Activated T-cell treated with anti-CD3 and anti-CD28 coated beads, Interleukin-2, amount 50 U/mL, for 4 hours (primary cell): ENCODE results near the gene C1orf21. TPM values are rescaled to one million over a fixed set of nuclear protein-coding genes. Genes with fewer than 3 reads are reported as not detected.
A peak's percentile ranks its signal among the peaks of the same experiment; 100 is the strongest.

Source experiments
- ATAC-seq, 2 donors: fragments of 200-7000 bp; cut with Tn5 transposase; one replicate each; pipeline ENCODE4 v1.10.0; 2021
- DNase-seq: peaks from one replicate; pipeline ENCODE4 v3.0.0-alpha.2; 2020
- H3K27me3 Mint-ChIP-seq: one replicate; pipeline ENCODE4 v1.8.0; 2021; ENCODE audit warnings: low read depth, mixed read lengths
- H3K36me3 Mint-ChIP-seq: one replicate; pipeline ENCODE4 v1.8.0; 2022; ENCODE audit warnings: mixed read lengths; ENCODE audit not compliant: insufficient read depth
- H3K4me1 Mint-ChIP-seq: one replicate; pipeline ENCODE4 v1.8.0; 2021; ENCODE audit warnings: low read depth, mixed read lengths
- H3K4me3 Mint-ChIP-seq: one replicate; pipeline ENCODE4 v1.8.0; 2021; ENCODE audit warnings: mild to moderate bottlenecking, moderate library complexity, mixed read lengths
- H3K9me3 Mint-ChIP-seq: one replicate; pipeline ENCODE4 v1.8.0; 2021; ENCODE audit warnings: mixed read lengths
- total RNA-seq, 3 donors: library from RNA; stranded (reverse); gene quantifications; one replicate each; pipeline ENCODE4 v1.2.1, GENCODE V29; 2021

Gene C1orf21
- total RNA-seq, 3 donors from 2014 or later, result 0.53 to 1.7 (median 0.90) TPM

GRCh38 chr1:184370850-184371249 lies 16.0 kb upstream of the C1orf21 start:
- H3K9me3 Mint-ChIP-seq, result no peaks in the 10 kb centered on the region
- H3K36me3 Mint-ChIP-seq, result no peaks in the 10 kb centered on the region
- H3K4me3 Mint-ChIP-seq, result no peak overlapping the region
- H3K4me1 Mint-ChIP-seq, result no peaks in the 10 kb centered on the region
- DNase-seq, result no peak
- ATAC-seq, result no peak
- peaks cover 9% of the 10 kb centered on the region for H3K27me3 Mint-ChIP-seq

GRCh38 chr1:184373155-184373554 lies 13.7 kb upstream of the C1orf21 start:
- H3K4me1 Mint-ChIP-seq, result no peaks in the 10 kb centered on the region
- H3K27me3 Mint-ChIP-seq, result peaks cover 12% of the 10 kb centered on the region
- H3K4me3 Mint-ChIP-seq, result no peak overlapping the region
- no peaks in the 10 kb centered on the region for H3K9me3 Mint-ChIP-seq
- no peaks in the 10 kb centered on the region for H3K36me3 Mint-ChIP-seq
- ATAC-seq (no peak), DNase-seq (no peak)

- H3K4me3 Mint-ChIP-seq, result no peak overlapping the region
- peaks cover 4% of the 10 kb centered on the region for H3K4me1 Mint-ChIP-seq
- no peaks in the 10 kb centered on the region for H3K9me3 Mint-ChIP-seq
- H3K36me3 Mint-ChIP-seq, result no peaks in the 10 kb centered on the region
- DNase-seq (no peak), ATAC-seq (no peak)
- H3K27me3 Mint-ChIP-seq, result peaks cover 14% of the 10 kb centered on the region
These were observed 10.5 kb upstream of the C1orf21 start for GRCh38 chr1:184376369-184376768.

GRCh38 chr1:184379111-184379752 lies 7.6 kb upstream of the C1orf21 start:
- no peak for ATAC-seq
- peaks cover 27% of the 10 kb centered on the region for H3K27me3 Mint-ChIP-seq
- DNase-seq, result no peak
- no peak overlapping the region for H3K4me3 Mint-ChIP-seq
- H3K4me1 Mint-ChIP-seq, result peaks cover 4% of the 10 kb centered on the region
- no peaks in the 10 kb centered on the region for H3K36me3 Mint-ChIP-seq
- no peaks in the 10 kb centered on the region for H3K9me3 Mint-ChIP-seq

GRCh38 chr1:184380468-184380867 lies 6.4 kb upstream of the C1orf21 start:
- DNase-seq (no peak), ATAC-seq (no peak)
- H3K4me1 Mint-ChIP-seq, result peaks cover 4% of the 10 kb centered on the region
- H3K27me3 Mint-ChIP-seq, result peaks cover 39% of the 10 kb centered on the region
- H3K4me3 Mint-ChIP-seq, result no peak overlapping the region
- no peaks in the 10 kb centered on the region for H3K9me3 Mint-ChIP-seq
- no peaks in the 10 kb centered on the region for H3K36me3 Mint-ChIP-seq

- H3K36me3 Mint-ChIP-seq, result no peaks in the 10 kb centered on the region
- ATAC-seq (no peak), DNase-seq (no peak)
- no peaks in the 10 kb centered on the region for H3K9me3 Mint-ChIP-seq
- H3K4me3 Mint-ChIP-seq, result no peak overlapping the region
- H3K27me3 Mint-ChIP-seq, result peaks cover 52% of the 10 kb centered on the region
- H3K4me1 Mint-ChIP-seq, result peaks cover 19% of the 10 kb centered on the region
These were observed 3.0 kb upstream of the C1orf21 start for GRCh38 chr1:184383772-184384323.

GRCh38 chr1:184385865-184386311 lies 941 bp upstream of the C1orf21 start:
- H3K4me3 Mint-ChIP-seq, result peak overlapping the region; percentile 76
- H3K27me3 Mint-ChIP-seq, result peaks cover 57% of the 10 kb centered on the region
- no peaks in the 10 kb centered on the region for H3K9me3 Mint-ChIP-seq
- DNase-seq (no peak), ATAC-seq (no peak)
- H3K4me1 Mint-ChIP-seq, result peaks cover 17% of the 10 kb centered on the region
- H3K36me3 Mint-ChIP-seq, result no peaks in the 10 kb centered on the region

- DNase-seq (no peak), ATAC-seq (peak in 1 of 2 donors; percentile 35)
- H3K9me3 Mint-ChIP-seq, result no peaks in the 10 kb centered on the region
- peaks cover 17% of the 10 kb centered on the region for H3K4me1 Mint-ChIP-seq
- H3K4me3 Mint-ChIP-seq, result peak overlapping the region; percentile 79
- no peaks in the 10 kb centered on the region for H3K36me3 Mint-ChIP-seq
- H3K27me3 Mint-ChIP-seq, result peaks cover 56% of the 10 kb centered on the region
These were observed 243 bp downstream of the C1orf21 start for GRCh38 chr1:184387069-184387475.

GRCh38 chr1:184387476-184388318 lies 868 bp downstream of the C1orf21 start:
- Mint-ChIP-seq H3K9me3 (no peaks in the 10 kb centered on the region), H3K4me1 (peaks cover 17% of the 10 kb centered on the region), H3K27me3 (peaks cover 52% of the 10 kb centered on the region), H3K36me3 (no peaks in the 10 kb centered on the region), H3K4me3 (peak overlapping the region; percentile 76)
- ATAC-seq, result peak in 1 of 2 donors; percentile 39
- peak; percentile 15 for DNase-seq

- Mint-ChIP-seq H3K36me3 (no peaks in the 10 kb centered on the region), H3K27me3 (peaks cover 53% of the 10 kb centered on the region), H3K4me3 (peak overlapping the region; percentile 76), H3K9me3 (no peaks in the 10 kb centered on the region), H3K4me1 (peaks cover 17% of the 10 kb centered on the region)
- ATAC-seq, result no peak
- DNase-seq, result no peak
These were observed 1.6 kb downstream of the C1orf21 start for GRCh38 chr1:184388319-184388889.

- no peak for ATAC-seq
- peak overlapping the region; percentile 76 for H3K4me3 Mint-ChIP-seq
- H3K36me3 Mint-ChIP-seq, result no peaks in the 10 kb centered on the region
- peaks cover 50% of the 10 kb centered on the region for H3K27me3 Mint-ChIP-seq
- peaks cover 17% of the 10 kb centered on the region for H3K4me1 Mint-ChIP-seq
- H3K9me3 Mint-ChIP-seq, result no peaks in the 10 kb centered on the region
- DNase-seq, result no peak
These were observed 2.1 kb downstream of the C1orf21 start for GRCh38 chr1:184388971-184389370.

GRCh38 chr1:184389446-184389845 lies 2.6 kb downstream of the C1orf21 start:
- no peak overlapping the region for H3K4me3 Mint-ChIP-seq
- H3K36me3 Mint-ChIP-seq, result no peaks in the 10 kb centered on the region

GRCh38 chr1:184390889-184391288 lies 4.1 kb downstream of the C1orf21 start:
- H3K27me3 Mint-ChIP-seq, result peaks cover 32% of the 10 kb centered on the region
- no peaks in the 10 kb centered on the region for H3K9me3 Mint-ChIP-seq
- H3K4me1 Mint-ChIP-seq, result peaks cover 15% of the 10 kb centered on the region
- no peak for DNase-seq
- no peaks in the 10 kb centered on the region for H3K36me3 Mint-ChIP-seq
- no peak for ATAC-seq
- no peak overlapping the region for H3K4me3 Mint-ChIP-seq

More at GRCh38 chr1:184389446-184389845, 2.6 kb downstream of the C1orf21 start:
- ATAC-seq, result no peak
- H3K4me1 Mint-ChIP-seq, result peaks cover 17% of the 10 kb centered on the region
- no peak for DNase-seq
- no peaks in the 10 kb centered on the region for H3K9me3 Mint-ChIP-seq
- peaks cover 46% of the 10 kb centered on the region for H3K27me3 Mint-ChIP-seq

- peaks cover 27% of the 10 kb centered on the region for H3K27me3 Mint-ChIP-seq
- H3K4me3 Mint-ChIP-seq, result no peak overlapping the region
- no peak for ATAC-seq
- no peaks in the 10 kb centered on the region for H3K9me3 Mint-ChIP-seq
- no peak for DNase-seq
- H3K36me3 Mint-ChIP-seq, result no peaks in the 10 kb centered on the region
- peaks cover 13% of the 10 kb centered on the region for H3K4me1 Mint-ChIP-seq
These were observed 5.2 kb downstream of the C1orf21 start for GRCh38 chr1:184392067-184392466.
